Caco-2 (cell line): Measurements from ENCODE around the gene ERVV-1. TPM values are rescaled to one million over a fixed set of nuclear protein-coding genes. Genes with fewer than 3 reads are reported as not detected.

ENCODE experiments used
- BruUV-seq: library from RNA; stranded (reverse); fragments of 400-500 nt; replicated peaks from 2 replicates; lab custom pipeline; 2021; lab: Mats Ljungman, UMichigan
- CTCF ChIA-PET: fragments of 300-600 bp; sonication (Branson Sonifier 250); formaldehyde crosslinking; loops from one replicate; lab custom pipeline; 2022; ENCODE audit warnings: antibody characterized with exemption; lab: Charles Lee
- POLR2A ChIA-PET: fragments of 300-600 bp; sonication (Branson Sonifier 250); formaldehyde crosslinking; loops from one replicate; lab custom pipeline; 2022; ENCODE audit warnings: antibody characterized with exemption; lab: Charles Lee
- DNase-seq, 2 experiments: peaks; one replicate each; pipeline versions ENCODE4 v3.0.0 to v3.0.0-alpha.2; 2020 to 2022
- H3K27me3 ChIP-seq: replicated peaks from 2 replicates; pipeline ENCODE4 v1.6.0; 2011; ENCODE audit warnings: low read length; ENCODE audit not compliant: control insufficient read depth, insufficient read depth
- H3K36me3 ChIP-seq: 2 replicates; pipeline ENCODE4 v1.5.1; 2011; ENCODE audit warnings: low read length; ENCODE audit not compliant: control insufficient read depth, insufficient read depth
- H3K4me1 ChIP-seq: fragments of 250-450 bp; sonication (Bioruptor Pico); 2 replicates; pipeline ENCODE4 v1.5.1; 2020; ENCODE audit warnings: mild to moderate bottlenecking
- H3K4me3 ChIP-seq: 2 replicates; pipeline ENCODE4 v1.5.1; 2011; ENCODE audit warnings: low read depth, mild to moderate bottlenecking, control low read depth, low read length
- H3K9me3 ChIP-seq: fragments of 250-450 bp; sonication (Bioruptor Pico); 2 replicates; pipeline ENCODE4 v1.5.1; 2020; ENCODE audit warnings: mild to moderate bottlenecking, moderate library complexity
- H3K27ac Mint-ChIP-seq: one replicate; pipeline ENCODE4 v1.8.0; 2022; ENCODE audit warnings: mixed read lengths; ENCODE audit not compliant: unreplicated experiment
- H3K27me3 Mint-ChIP-seq: one replicate; pipeline ENCODE4 v1.8.0; 2022; ENCODE audit warnings: mixed read lengths; ENCODE audit not compliant: insufficient read depth, unreplicated experiment
- H3K36me3 Mint-ChIP-seq: one replicate; pipeline ENCODE4 v1.8.0; 2022; ENCODE audit warnings: mild to moderate bottlenecking, mixed read lengths; ENCODE audit not compliant: insufficient read depth, unreplicated experiment
- H3K4me1 Mint-ChIP-seq: one replicate; pipeline ENCODE4 v1.8.0; 2022; ENCODE audit warnings: low read depth, mixed read lengths; ENCODE audit not compliant: unreplicated experiment
- H3K4me3 Mint-ChIP-seq: one replicate; pipeline ENCODE4 v1.8.0; 2022; ENCODE audit warnings: mild to moderate bottlenecking, moderate library complexity, mixed read lengths; ENCODE audit not compliant: unreplicated experiment
- H3K9me3 Mint-ChIP-seq: one replicate; pipeline ENCODE4 v1.8.0; 2022; ENCODE audit warnings: mixed read lengths; ENCODE audit not compliant: unreplicated experiment
- CTCF ChIP-seq, 2 experiments: fragments of 200-600 bp in 1 of 2; IDR thresholded peaks; 1 replicate in 1 of 2; 2 replicates in 1 of 2; pipeline versions ENCODE4 v1.5.1 to v1.8.0; 2011 to 2022; ENCODE audit warnings: antibody characterized with exemption in 1 of 2, control low read depth in 1 of 2, inconsistent platforms in 1 of 2, low read depth in 1 of 2, low read length in 1 of 2, mild to moderate bottlenecking in 1 of 2, moderate library complexity in 1 of 2; ENCODE audit not compliant: insufficient read depth in 1 of 2, severe bottlenecking in 1 of 2, unreplicated experiment in 1 of 2
- intact Hi-C: fragments of 100-400 bp; cut with micrococcal nuclease; formaldehyde crosslinking; loops from one replicate; pipeline ENCODE4 v1.10.0; 2022; ENCODE audit not compliant: unreplicated experiment
- total RNA-seq: library from RNA; stranded (reverse); gene quantifications from 2 replicates; pipeline ENCODE4 v1.2.3, GENCODE V29; 2022

ERVV-1 gene
- total RNA-seq, 1 experiment from 2014 or later: not detected

- Mint-ChIP-seq H3K4me3 (no peak overlapping the region), H3K27ac (no peak overlapping the region), H3K36me3 (peaks cover 5% of the 10 kb centered on the region), H3K27me3 (no peaks in the 10 kb centered on the region), H3K9me3 (peaks cover 35% of the 10 kb centered on the region), H3K4me1 (no peaks in the 10 kb centered on the region)
- no peak for DNase-seq
- no TSS peak for BruUV-seq
- no peaks in the 10 kb centered on the region for H3K27me3 ChIP-seq
- intact Hi-C loops: no loop called here
- no peak for TF ChIP-seq CTCF (IDR thresholded peaks at IDR 0.05; ENCODE audit: insufficient read depth in 1 of 2, low read depth in 1 of 2, low read length in 1 of 2, severe bottlenecking in 1 of 2, unreplicated experiment in 1 of 2)
- no peaks in the 10 kb centered on the region for H3K4me1 ChIP-seq
- peaks cover 36% of the 10 kb centered on the region for H3K9me3 ChIP-seq
- no peaks in the 10 kb centered on the region for H3K36me3 ChIP-seq
- ChIA-PET CTCF (no interaction called here), POLR2A (no interaction called here)
- no peak overlapping the region for H3K4me3 ChIP-seq
These were observed 20.3 kb downstream of the ERVV-1 start for GRCh38 chr19:53034054-53034453.

GRCh38 chr19:53034948-53035675, 21.4 kb downstream of the ERVV-1 start:
- Histone ChIP-seq H3K36me3 (no peaks in the 10 kb centered on the region), H3K9me3 (peaks cover 26% of the 10 kb centered on the region), H3K4me1 (no peaks in the 10 kb centered on the region), H3K4me3 (no peak overlapping the region), H3K27me3 (no peaks in the 10 kb centered on the region)
- no peak overlapping the region for H3K27ac Mint-ChIP-seq
- H3K27me3 Mint-ChIP-seq: no peaks in the 10 kb centered on the region
- no peaks in the 10 kb centered on the region for H3K4me1 Mint-ChIP-seq
- CTCF ChIA-PET: no interaction called here
- peaks cover 5% of the 10 kb centered on the region for H3K36me3 Mint-ChIP-seq
- no peak for DNase-seq
- BruUV-seq: no TSS peak
- POLR2A ChIA-PET: no interaction called here
- peaks cover 36% of the 10 kb centered on the region for H3K9me3 Mint-ChIP-seq
- TF ChIP-seq CTCF (IDR thresholded peaks at IDR 0.05; ENCODE audit: insufficient read depth in 1 of 2, low read depth in 1 of 2, low read length in 1 of 2, severe bottlenecking in 1 of 2, unreplicated experiment in 1 of 2): no peak
- intact Hi-C loops: no loop called here
- no peak overlapping the region for H3K4me3 Mint-ChIP-seq

- H3K4me3 ChIP-seq: no peak overlapping the region
- no TSS peak for BruUV-seq
- H3K9me3 ChIP-seq: peaks cover 24% of the 10 kb centered on the region; the same call in 1 of the 2 replicates
- H3K27me3 ChIP-seq: no peaks in the 10 kb centered on the region
- Mint-ChIP-seq H3K27ac (no peak overlapping the region), H3K27me3 (no peaks in the 10 kb centered on the region), H3K36me3 (no peaks in the 10 kb centered on the region), H3K4me1 (no peaks in the 10 kb centered on the region), H3K9me3 (peaks cover 34% of the 10 kb centered on the region), H3K4me3 (no peak overlapping the region)
- no peaks in the 10 kb centered on the region for H3K36me3 ChIP-seq
- H3K4me1 ChIP-seq: no peaks in the 10 kb centered on the region
- intact Hi-C loops: no loop called here
- no peak for TF ChIP-seq CTCF (IDR thresholded peaks at IDR 0.05; ENCODE audit: insufficient read depth in 1 of 2, low read depth in 1 of 2, low read length in 1 of 2, severe bottlenecking in 1 of 2, unreplicated experiment in 1 of 2)
- CTCF ChIA-PET: no interaction called here
- POLR2A ChIA-PET: no interaction called here
- DNase-seq: no peak
These were observed 23.7 kb downstream of the ERVV-1 start for GRCh38 chr19:53037101-53038097.
